ENCODE measurements around the gene ADAD2. TPM values are rescaled to one million over a fixed set of nuclear protein-coding genes. Genes with fewer than 3 reads are reported as not detected.
"Not testable (repeated sequence)": the region's sequence is repeated elsewhere in the genome, so short reads cannot be mapped to it uniquely, and the experiment has no call there.

The ADAD2 gene
- total RNA-seq, 2 donors from 2014 or later: not detected

- Histone ChIP-seq H3K4me1 (ENCODE audit: control insufficient read depth, insufficient read depth, low read length) (no peaks in the 10 kb centered on the region), H3K27ac (ENCODE audit: low read depth, low read length) (no peak overlapping the region), H3K9ac (ENCODE audit: extremely low read depth, low read length, poor library complexity, severe bottlenecking) (no peak overlapping the region), H3K27me3 (ENCODE audit: control insufficient read depth, insufficient read depth, low read length, poor library complexity, severe bottlenecking) (no peaks in the 10 kb centered on the region), H3K4me3 (ENCODE audit: low read length) (no peak overlapping the region), H3K9me3 (ENCODE audit: control insufficient read depth, low read length) (no peaks in the 10 kb centered on the region), H3K36me3 (ENCODE audit: control insufficient read depth, insufficient read depth, low read length) (no peaks in the 10 kb centered on the region)
- H3K4me3 Mint-ChIP-seq: no peak overlapping the region
- peaks cover 19% of the 10 kb centered on the region for H3K4me1 Mint-ChIP-seq
- 94 to 100% methylated on average over 7 to 10 of the region's 10 CpGs for WGBS, 2 experiments (ENCODE audit: insufficient coverage in 1 of 2, insufficient read length in 1 of 2)
- DNase-seq: no peak
- H3K9me3 Mint-ChIP-seq: peaks cover 4% of the 10 kb centered on the region
- no peak for TF ChIP-seq CTCF (conservative IDR thresholded peaks at IDR 0.05)
- H3K27ac Mint-ChIP-seq: no peak overlapping the region
- peaks cover 3% of the 10 kb centered on the region for H3K27me3 Mint-ChIP-seq (ENCODE audit: insufficient read depth)
- H3K36me3 Mint-ChIP-seq (ENCODE audit: low read depth): no peaks in the 10 kb centered on the region
Measured at GRCh38 chr16:84199861-84200260, 8.9 kb downstream of the ADAD2 start.

DNA sequence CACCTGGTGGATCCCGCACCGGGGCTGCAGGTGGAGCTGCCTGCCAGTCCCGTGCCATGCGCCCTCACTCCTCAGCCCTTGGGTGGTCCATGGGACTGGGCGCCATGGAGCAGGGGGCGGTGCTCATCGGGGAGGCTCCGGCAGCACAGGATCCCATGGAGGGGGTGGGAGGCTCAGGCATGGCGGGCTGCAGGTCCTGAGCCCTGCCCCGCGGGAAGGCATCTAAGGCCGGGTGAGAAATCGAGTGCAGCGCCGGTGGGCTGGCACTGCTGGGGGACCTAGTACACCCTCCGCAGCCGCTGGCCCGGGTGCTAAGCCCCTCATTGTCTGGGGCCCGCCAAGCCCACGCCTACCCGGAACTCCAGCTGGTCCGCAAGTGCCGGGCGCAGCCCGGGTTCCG is 13.6 kb downstream of the ADAD2 start:
- not testable (repeated sequence) for H3K27ac ChIP-seq (ENCODE audit: low read depth, low read length); H3K36me3 Mint-ChIP-seq (ENCODE audit: low read depth); DNase-seq; H3K27me3 Mint-ChIP-seq (ENCODE audit: insufficient read depth); H3K9me3 ChIP-seq (ENCODE audit: control insufficient read depth, low read length); H3K27me3 ChIP-seq (ENCODE audit: control insufficient read depth, insufficient read depth, low read length, poor library complexity, severe bottlenecking); H3K36me3 ChIP-seq (ENCODE audit: control insufficient read depth, insufficient read depth, low read length); H3K9me3 Mint-ChIP-seq; H3K9ac ChIP-seq (ENCODE audit: extremely low read depth, low read length, poor library complexity, severe bottlenecking); H3K27ac Mint-ChIP-seq; H3K4me3 Mint-ChIP-seq; H3K4me3 ChIP-seq (ENCODE audit: low read length)
- peaks cover 22% of the 10 kb centered on the region for H3K4me1 ChIP-seq (ENCODE audit: control insufficient read depth, insufficient read depth, low read length)
- H3K4me1 Mint-ChIP-seq: peaks cover 28% of the 10 kb centered on the region
- 86 to 94% methylated on average over 10 to 26 of the region's 26 CpGs for WGBS, 2 experiments (ENCODE audit: insufficient coverage in 1 of 2, insufficient read length in 1 of 2)

- peaks cover 22% of the 10 kb centered on the region for H3K4me1 ChIP-seq (ENCODE audit: control insufficient read depth, insufficient read depth, low read length)
- H3K27ac Mint-ChIP-seq; H3K27me3 ChIP-seq (ENCODE audit: control insufficient read depth, insufficient read depth, low read length, poor library complexity, severe bottlenecking); H3K4me3 ChIP-seq (ENCODE audit: low read length); H3K27me3 Mint-ChIP-seq (ENCODE audit: insufficient read depth); H3K27ac ChIP-seq (ENCODE audit: low read depth, low read length); H3K9me3 Mint-ChIP-seq; H3K9ac ChIP-seq (ENCODE audit: extremely low read depth, low read length, poor library complexity, severe bottlenecking); H3K36me3 Mint-ChIP-seq (ENCODE audit: low read depth); H3K9me3 ChIP-seq (ENCODE audit: control insufficient read depth, low read length); H3K4me3 Mint-ChIP-seq; DNase-seq; H3K36me3 ChIP-seq (ENCODE audit: control insufficient read depth, insufficient read depth, low read length): not testable (repeated sequence)
- WGBS, 2 experiments (ENCODE audit: insufficient coverage in 1 of 2, insufficient read length in 1 of 2): 95% methylated on average over 5 of the region's 6 CpGs
- H3K4me1 Mint-ChIP-seq: peaks cover 22% of the 10 kb centered on the region
Measured at GRCh38 chr16:84205123-84205522, 14.2 kb downstream of the ADAD2 start.

- H3K9me3 Mint-ChIP-seq: peaks cover 4% of the 10 kb centered on the region
- H3K9ac ChIP-seq (ENCODE audit: extremely low read depth, low read length, poor library complexity, severe bottlenecking): no peak overlapping the region
- no peaks in the 10 kb centered on the region for H3K9me3 ChIP-seq (ENCODE audit: control insufficient read depth, low read length)
- TF ChIP-seq CTCF (conservative IDR thresholded peaks at IDR 0.05): no peak
- no peaks in the 10 kb centered on the region for H3K27me3 ChIP-seq (ENCODE audit: control insufficient read depth, insufficient read depth, low read length, poor library complexity, severe bottlenecking)
- no peak overlapping the region for H3K4me3 Mint-ChIP-seq
- H3K27me3 Mint-ChIP-seq (ENCODE audit: insufficient read depth): no peaks in the 10 kb centered on the region
- no peak overlapping the region for H3K4me3 ChIP-seq (ENCODE audit: low read length)
- peaks cover 19% of the 10 kb centered on the region for H3K4me1 Mint-ChIP-seq
- no peak overlapping the region for H3K27ac ChIP-seq (ENCODE audit: low read depth, low read length)
- H3K27ac Mint-ChIP-seq: no peak overlapping the region
- no peak for DNase-seq
- H3K36me3 Mint-ChIP-seq (ENCODE audit: low read depth): no peaks in the 10 kb centered on the region
- H3K36me3 ChIP-seq (ENCODE audit: control insufficient read depth, insufficient read depth, low read length): no peaks in the 10 kb centered on the region
- peaks cover 22% of the 10 kb centered on the region for H3K4me1 ChIP-seq (ENCODE audit: control insufficient read depth, insufficient read depth, low read length)
- WGBS, 2 experiments (ENCODE audit: insufficient coverage in 1 of 2, insufficient read length in 1 of 2): 92 to 95% methylated on average over 15 to 18 of the region's 18 CpGs
Measured at GRCh38 chr16:84205976-84206691, 15.2 kb downstream of the ADAD2 start.

Measured in endodermal cell (in vitro differentiated cells).